HG03520 (cell line): ENCODE data around the gene MFAP1.

ENCODE experiments used
- ATAC-seq: cut with Tn5 transposase; IDR thresholded peaks from one replicate; pipeline ENCODE4 v1.9.1; 2021; ENCODE audit warnings: mild to moderate bottlenecking, moderate library complexity; ENCODE audit not compliant: unreplicated experiment

Gene MFAP1

DNA sequence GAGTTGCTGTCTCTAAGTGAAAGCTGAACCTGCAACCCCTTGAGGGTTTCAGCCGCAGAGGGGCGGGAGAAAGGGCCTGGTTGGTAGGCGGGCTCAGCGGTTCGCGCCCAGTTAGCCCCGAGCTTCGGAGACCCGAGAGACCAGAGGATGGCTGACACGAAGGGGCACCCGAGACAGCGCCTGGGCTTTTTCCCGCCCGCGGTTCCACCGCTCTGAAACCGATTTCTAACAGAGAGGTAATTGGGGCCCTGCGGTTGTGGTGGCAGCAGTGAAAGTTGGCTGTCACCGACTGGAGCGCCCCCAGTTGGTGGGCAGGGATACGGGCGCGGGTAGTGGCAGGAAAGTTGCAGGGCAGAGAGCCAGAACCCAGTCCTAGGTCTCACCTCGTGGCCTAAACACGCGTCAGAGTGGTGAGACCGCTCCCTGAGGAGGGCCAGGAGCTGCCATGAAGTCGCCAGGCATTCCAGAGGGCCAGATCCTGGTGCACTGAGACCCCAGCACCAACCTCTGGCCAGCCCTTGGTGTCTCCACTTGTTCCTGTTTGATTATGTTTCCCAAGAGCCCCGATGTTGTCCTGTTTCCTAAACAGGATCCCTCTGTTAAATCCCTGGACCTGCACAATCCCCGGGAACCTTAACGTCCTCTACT lies 47.1 kb downstream of the MFAP1 start:
- ATAC-seq: peak; percentile 40

- ATAC-seq: peak; percentile 27
Measured at GRCh38 chr15:43776718-43777266, 47.7 kb downstream of the MFAP1 start, which contains the start of gene ELL3. Gene ELL3, minus strand, starts transcription at chr15:43776966. Its CDS starts 65 bp downstream, at chr15:43776901.

DNA sequence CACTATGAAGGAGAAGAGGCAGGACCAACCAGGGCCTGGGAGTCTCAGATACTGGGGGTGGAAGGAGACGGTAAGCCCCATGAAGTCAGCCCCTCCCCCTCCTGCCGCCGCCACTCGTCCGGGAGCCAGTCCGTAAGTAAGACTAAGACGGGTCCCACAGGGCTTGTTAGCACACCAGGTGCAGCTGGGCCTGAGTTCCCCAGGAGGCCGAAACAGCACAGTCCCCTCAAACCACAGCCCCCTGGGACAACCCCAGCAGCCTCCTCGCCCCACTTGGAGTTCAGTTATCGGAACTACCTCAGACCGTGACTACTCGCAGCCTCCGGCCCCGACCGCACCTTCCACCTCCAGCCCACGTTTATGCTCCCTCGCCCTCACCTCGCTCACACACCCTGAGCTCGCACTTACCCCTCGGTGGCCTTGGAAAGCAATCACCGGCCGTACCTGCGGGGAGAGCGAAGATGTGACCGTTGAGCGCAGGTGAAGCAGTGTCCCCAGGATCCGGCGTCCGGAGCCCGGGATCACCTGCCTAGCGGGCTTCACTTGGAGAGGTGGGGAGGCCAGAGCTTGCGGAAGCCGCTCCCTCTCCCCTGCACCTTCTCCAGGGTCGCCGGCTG lies 48.3 kb downstream of the MFAP1 start:
- peak; percentile 47 for ATAC-seq

DNA sequence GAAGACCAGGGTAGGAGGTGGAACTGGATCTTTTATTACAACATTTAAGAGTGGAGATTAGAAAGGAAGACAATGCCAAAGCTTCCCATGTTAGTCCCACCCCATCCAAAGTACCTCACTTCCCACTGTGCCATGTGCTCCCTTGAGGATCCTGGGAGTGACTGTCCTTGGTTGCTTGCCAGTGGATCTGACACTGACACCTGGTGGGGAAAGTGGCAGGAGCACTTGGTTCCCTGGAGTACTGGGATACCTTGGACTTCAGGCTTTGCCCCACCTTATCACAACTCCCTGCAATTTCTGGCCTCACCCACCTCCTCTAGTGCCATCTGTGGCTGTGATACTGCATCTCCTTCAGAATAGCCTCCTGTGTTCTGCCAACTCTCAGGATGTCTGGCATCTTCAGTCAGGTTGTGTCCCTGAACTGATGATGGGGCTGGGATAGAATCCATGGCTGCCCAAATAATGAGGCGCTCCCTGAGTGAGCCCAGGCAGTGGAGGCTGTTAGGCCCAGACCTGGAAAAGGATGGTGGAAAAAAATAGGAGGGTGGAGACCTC lies 49.0 kb downstream of the MFAP1 start:
- no peak for ATAC-seq

DNA sequence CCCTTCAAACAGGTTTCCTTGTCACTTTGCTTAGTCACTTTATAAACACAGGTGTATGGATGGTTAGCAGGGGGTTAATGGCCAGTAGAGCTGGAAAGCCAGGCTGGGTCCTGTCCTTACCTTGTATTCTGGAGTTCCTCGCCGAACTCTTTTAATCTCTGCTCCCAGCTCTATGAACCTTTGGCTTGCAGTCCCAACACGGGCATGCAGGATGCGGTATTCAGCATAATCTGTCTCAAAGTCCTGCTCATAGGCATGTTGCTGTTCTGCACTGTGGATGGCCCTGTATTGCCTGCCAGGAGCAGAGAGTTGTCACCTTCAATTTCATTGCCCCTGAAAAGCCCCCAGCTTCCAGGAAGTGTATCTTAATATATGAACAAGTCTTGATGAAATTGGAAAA lies 50.4 kb downstream of the MFAP1 start:
- no peak for ATAC-seq

- no peak for ATAC-seq
Measured at GRCh38 chr15:43772624-43773023, 51.9 kb downstream of the MFAP1 start.

DNA sequence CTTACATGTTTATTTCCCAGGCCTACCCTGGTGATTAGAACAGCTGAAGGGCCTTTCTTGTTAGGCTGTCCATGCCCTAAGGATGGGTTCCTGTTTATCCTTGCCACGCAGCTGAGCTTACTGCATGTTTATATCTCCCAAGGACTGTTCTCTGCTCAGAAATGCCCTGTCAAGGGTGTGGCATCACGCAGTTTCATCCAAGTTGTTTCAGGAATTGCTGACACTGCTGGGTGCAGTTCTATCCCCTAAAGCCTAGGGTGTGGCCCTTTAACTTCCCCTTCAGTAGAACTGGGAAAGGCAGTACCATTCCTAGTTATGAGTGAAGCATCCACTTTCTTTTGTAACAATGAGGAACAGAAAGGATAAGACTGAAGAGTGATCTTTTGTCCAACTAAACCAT lies 52.7 kb downstream of the MFAP1 start:
- ATAC-seq: no peak

DNA sequence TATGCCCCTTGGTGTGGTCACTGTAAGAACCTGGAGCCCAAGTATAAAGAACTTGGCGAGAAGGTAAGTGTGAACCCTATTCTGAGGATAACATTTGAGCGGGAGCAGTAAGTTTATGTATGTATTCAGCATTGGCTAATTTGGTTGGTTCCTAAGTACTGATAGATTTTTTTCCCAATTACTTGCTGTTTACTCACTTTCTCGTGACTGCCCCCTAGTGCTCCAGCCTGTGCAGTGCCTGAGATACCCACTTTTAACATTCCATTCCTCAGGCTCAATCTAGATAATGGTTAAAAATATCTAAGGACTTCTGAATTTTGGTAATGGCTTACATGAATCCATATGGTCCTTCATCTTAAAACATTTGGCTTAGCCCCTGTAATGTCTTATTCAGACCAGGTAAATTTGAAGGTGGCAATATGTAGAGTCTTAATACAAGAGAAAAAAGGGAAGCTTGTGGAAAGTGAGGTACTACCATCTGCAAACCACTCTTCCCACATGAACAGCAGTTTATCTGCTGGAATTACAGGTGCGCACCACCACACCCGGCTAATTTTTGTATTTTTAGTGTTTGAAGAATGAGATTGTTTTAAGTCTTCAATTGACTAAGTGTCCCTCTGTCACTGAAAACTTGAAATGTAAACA lies 54.8 kb downstream of the MFAP1 start:
- ATAC-seq: no peak

- no peak for ATAC-seq
Measured at GRCh38 chr15:43763819-43764446, 60.6 kb downstream of the MFAP1 start.

- ATAC-seq: no peak
Measured at GRCh38 chr15:43762824-43763223, 61.7 kb downstream of the MFAP1 start.
